ENCODE data around the gene VWA5B2.

GRCh38 chr3:184239708-184240107 lies 10.3 kb downstream of the VWA5B2 start:
- TF ChIP-seq, protein P1, sequence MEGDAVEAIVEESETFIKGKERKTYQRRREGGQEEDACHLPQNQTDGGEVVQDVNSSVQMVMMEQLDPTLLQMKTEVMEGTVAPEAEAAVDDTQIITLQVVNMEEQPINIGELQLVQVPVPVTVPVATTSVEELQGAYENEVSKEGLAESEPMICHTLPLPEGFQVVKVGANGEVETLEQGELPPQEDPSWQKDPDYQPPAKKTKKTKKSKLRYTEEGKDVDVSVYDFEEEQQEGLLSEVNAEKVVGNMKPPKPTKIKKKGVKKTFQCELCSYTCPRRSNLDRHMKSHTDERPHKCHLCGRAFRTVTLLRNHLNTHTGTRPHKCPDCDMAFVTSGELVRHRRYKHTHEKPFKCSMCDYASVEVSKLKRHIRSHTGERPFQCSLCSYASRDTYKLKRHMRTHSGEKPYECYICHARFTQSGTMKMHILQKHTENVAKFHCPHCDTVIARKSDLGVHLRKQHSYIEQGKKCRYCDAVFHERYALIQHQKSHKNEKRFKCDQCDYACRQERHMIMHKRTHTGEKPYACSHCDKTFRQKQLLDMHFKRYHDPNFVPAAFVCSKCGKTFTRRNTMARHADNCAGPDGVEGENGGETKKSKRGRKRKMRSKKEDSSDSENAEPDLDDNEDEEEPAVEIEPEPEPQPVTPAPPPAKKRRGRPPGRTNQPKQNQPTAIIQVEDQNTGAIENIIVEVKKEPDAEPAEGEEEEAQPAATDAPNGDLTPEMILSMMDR (IDR thresholded peaks at IDR 0.05), result no peak
- TF ChIP-seq SP1 (CRISPR knock-in tag; conservative IDR thresholded peaks at IDR 0.05), result no peak
- TF ChIP-seq, protein P2, sequence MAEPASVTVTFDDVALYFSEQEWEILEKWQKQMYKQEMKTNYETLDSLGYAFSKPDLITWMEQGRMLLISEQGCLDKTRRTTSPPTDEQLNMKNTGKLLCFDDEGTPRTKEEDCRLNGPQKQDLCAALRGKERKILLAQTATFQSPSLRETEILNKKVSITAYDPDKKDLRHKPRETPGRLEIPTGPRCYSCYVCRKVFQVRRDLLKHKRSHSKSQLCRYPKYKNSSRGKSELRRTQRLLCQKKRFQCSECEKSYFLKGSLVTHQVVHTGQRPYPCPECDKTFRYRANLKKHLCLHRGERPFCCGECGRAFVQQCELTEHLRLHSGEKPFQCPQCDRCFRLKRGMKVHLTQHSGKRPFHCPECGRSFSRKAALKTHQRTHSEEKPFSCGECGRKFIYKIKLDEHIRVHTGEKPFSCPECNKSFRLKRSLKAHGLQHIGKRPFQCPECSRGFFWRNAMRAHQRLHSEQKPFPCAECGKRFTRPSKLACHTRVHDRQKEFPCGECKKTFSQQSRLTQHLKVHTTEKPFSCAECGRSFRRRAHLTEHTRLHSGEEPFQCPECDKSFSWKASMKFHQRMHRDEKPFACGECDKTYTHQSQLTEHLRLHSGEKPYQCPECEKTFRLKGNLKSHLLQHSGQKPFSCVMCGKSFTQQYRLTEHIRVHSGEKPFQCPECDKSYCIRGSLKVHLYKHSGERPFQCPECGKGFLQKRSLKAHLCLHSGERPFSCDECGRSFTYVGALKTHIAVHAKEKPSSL (CRISPR knock-in tag; conservative IDR thresholded peaks at IDR 0.05), result no peak
- no peak for TF ChIP-seq JUN (CRISPR knock-in tag; IDR thresholded peaks at IDR 0.05)

Measured in WTC11 (cell line).